Ovary (tissue), 3 donors: Measurements from ENCODE around the gene RIBC2.

Source experiments
- CTCF ChIP-seq, 3 donors: fragments of 450-650 bp in 2 of 3; fragments of 200-600 bp in 1 of 3; IDR thresholded peaks; one replicate each; pipeline versions ENCODE4 v1.5.1 to v1.8.0; 2016 to 2022; ENCODE audit warnings: antibody characterized with exemption in 3 of 3, mild to moderate bottlenecking in 1 of 3
- POLR2A ChIP-seq: fragments of 450-650 bp; IDR thresholded peaks from one replicate; pipeline ENCODE4 v1.6.1; 2017; ENCODE audit warnings: antibody characterized with exemption, mild to moderate bottlenecking, moderate library complexity
- donor health status: DM: no; HTN: no; CAD: no.

- TF ChIP-seq CTCF (IDR thresholded peaks at IDR 0.05) (no peak), POLR2A (no peak)
Measured at GRCh38 chr22:45462034-45462655, 48.7 kb downstream of the RIBC2 start.
